ENCODE measurements around the gene A2M. TPM values are rescaled to one million over a fixed set of nuclear protein-coding genes. Genes with fewer than 3 reads are reported as not detected.
A peak's percentile ranks its signal among the peaks of the same experiment; 100 is the strongest.

A2M gene
- total and polyA plus RNA-seq, 2 of the 13 experiments (the other 11 are each of a cell fraction or from before 2014, with no cell fraction given), result 2,807 to 6,551 TPM

DNA sequence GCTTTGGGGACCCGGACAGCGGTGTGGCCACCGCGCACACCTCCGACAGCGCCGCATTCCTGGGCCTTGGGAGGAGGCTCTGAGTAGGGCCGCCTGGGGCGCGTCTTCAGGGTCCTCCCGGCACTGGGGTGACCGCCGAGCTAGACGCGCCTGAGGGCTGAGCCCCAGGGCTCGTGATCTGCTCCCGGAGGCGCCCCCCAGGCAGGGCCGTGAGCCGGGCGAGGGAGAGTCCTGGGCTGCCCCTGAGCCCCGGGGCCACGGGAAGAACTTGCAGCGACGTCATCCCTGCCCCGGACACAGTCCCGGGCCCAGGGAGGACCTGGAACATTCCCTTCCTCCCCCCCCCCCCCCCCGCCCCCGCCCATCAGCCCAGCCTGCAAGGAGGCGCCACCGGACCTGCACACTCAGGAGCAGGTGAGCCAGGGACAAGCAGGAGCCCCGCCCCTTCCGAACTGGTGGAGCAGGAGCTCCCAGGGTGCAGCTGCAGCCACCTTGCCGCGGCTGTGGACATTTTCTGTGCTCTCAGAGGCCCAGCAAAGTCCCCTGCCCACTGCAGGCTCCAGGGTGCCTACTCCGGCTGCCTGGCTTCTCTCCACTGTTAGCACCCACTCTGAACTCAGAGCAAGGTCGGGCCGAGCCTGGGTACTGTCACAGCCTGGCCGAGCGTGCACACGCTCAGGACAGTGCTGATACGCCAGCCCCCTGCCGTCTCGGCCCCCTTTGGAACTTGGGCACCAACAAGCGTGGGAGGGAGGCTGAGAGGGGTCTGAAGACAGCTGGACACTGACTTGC lies 50.7 kb downstream of the A2M start (continued):
- TF ChIP-seq, protein P1, sequence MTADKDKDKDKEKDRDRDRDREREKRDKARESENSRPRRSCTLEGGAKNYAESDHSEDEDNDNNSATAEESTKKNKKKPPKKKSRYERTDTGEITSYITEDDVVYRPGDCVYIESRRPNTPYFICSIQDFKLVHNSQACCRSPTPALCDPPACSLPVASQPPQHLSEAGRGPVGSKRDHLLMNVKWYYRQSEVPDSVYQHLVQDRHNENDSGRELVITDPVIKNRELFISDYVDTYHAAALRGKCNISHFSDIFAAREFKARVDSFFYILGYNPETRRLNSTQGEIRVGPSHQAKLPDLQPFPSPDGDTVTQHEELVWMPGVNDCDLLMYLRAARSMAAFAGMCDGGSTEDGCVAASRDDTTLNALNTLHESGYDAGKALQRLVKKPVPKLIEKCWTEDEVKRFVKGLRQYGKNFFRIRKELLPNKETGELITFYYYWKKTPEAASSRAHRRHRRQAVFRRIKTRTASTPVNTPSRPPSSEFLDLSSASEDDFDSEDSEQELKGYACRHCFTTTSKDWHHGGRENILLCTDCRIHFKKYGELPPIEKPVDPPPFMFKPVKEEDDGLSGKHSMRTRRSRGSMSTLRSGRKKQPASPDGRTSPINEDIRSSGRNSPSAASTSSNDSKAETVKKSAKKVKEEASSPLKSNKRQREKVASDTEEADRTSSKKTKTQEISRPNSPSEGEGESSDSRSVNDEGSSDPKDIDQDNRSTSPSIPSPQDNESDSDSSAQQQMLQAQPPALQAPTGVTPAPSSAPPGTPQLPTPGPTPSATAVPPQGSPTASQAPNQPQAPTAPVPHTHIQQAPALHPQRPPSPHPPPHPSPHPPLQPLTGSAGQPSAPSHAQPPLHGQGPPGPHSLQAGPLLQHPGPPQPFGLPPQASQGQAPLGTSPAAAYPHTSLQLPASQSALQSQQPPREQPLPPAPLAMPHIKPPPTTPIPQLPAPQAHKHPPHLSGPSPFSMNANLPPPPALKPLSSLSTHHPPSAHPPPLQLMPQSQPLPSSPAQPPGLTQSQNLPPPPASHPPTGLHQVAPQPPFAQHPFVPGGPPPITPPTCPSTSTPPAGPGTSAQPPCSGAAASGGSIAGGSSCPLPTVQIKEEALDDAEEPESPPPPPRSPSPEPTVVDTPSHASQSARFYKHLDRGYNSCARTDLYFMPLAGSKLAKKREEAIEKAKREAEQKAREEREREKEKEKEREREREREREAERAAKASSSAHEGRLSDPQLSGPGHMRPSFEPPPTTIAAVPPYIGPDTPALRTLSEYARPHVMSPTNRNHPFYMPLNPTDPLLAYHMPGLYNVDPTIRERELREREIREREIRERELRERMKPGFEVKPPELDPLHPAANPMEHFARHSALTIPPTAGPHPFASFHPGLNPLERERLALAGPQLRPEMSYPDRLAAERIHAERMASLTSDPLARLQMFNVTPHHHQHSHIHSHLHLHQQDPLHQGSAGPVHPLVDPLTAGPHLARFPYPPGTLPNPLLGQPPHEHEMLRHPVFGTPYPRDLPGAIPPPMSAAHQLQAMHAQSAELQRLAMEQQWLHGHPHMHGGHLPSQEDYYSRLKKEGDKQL (CRISPR knock-in tag; IDR thresholded peaks at IDR 0.05; ENCODE audit: low read depth), result 0 out of 2 replicates have a peak, but pooled peaks have one; percentile 4
- TF ChIP-seq, protein P2, sequence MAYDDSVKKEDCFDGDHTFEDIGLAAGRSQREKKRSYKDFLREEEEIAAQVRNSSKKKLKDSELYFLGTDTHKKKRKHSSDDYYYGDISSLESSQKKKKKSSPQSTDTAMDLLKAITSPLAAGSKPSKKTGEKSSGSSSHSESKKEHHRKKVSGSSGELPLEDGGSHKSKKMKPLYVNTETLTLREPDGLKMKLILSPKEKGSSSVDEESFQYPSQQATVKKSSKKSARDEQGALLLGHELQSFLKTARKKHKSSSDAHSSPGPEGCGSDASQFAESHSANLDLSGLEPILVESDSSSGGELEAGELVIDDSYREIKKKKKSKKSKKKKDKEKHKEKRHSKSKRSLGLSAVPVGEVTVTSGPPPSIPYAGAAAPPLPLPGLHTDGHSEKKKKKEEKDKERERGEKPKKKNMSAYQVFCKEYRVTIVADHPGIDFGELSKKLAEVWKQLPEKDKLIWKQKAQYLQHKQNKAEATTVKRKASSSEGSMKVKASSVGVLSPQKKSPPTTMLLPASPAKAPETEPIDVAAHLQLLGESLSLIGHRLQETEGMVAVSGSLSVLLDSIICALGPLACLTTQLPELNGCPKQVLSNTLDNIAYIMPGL (CRISPR knock-in tag; IDR thresholded peaks at IDR 0.05; ENCODE audit: borderline replicate concordance in 1 of 2, low read depth in 1 of 2), result peak; percentile 31 to 40; a peak in 2 of 4 replicates
- TF ChIP-seq BRD4 (CRISPR knock-in tag; IDR thresholded peaks at IDR 0.05) (peak; percentile 42; the same call in 1 of the 2 replicates), TBX3 (IDR thresholded peaks at IDR 0.05; ENCODE audit: borderline replicate concordance) (peak; percentile 10; the same call in 1 of the 2 replicates), KMT2B (CRISPR knock-in tag; IDR thresholded peaks at IDR 0.05) (no peak), ZKSCAN8 (CRISPR knock-in tag; IDR thresholded peaks at IDR 0.05; ENCODE audit: borderline replicate concordance) (no peak), SAP130 (CRISPR knock-in tag; IDR thresholded peaks at IDR 0.05; ENCODE audit: low read depth) (peak; percentile 57), RFX5 (IDR thresholded peaks at IDR 0.05; ENCODE audit: low read depth, low read length) (no peak), KLF11 (CRISPR knock-in tag; IDR thresholded peaks at IDR 0.05) (no peak; the same call in 1 of the 2 replicates), ZNF20 (CRISPR knock-in tag; IDR thresholded peaks at IDR 0.05) (no peak), FOXC1 (CRISPR knock-in tag; IDR thresholded peaks at IDR 0.05; ENCODE audit: borderline replicate concordance) (no peak), XRCC5 (optimal IDR thresholded peaks at IDR 0.05; ENCODE audit: low read length) (peak; percentile 12), RAD51 (IDR thresholded peaks at IDR 0.05; ENCODE audit: borderline replicate concordance) (no peak), YEATS4 (CRISPR knock-in tag; IDR thresholded peaks at IDR 0.05; ENCODE audit: borderline replicate concordance) (peak; percentile 80), SNRNP70 (IDR thresholded peaks at IDR 0.05; ENCODE audit: low read depth, low read length) (0 out of 2 replicates have a peak, but pooled peaks have one; percentile 78), ZNF17 (CRISPR knock-in tag; IDR thresholded peaks at IDR 0.05) (no peak), ZNF709 (CRISPR knock-in tag; IDR thresholded peaks at IDR 0.05) (0 out of 2 replicates have a peak, but pooled peaks have one; percentile 2), GATA4 (IDR thresholded peaks at IDR 0.05; ENCODE audit: borderline replicate concordance, low read depth) (no peak), EZH2 (conservative IDR thresholded peaks at IDR 0.05; ENCODE audit: low read depth, low read length) (no peak), HCFC1 (IDR thresholded peaks at IDR 0.05; ENCODE audit: low read depth, low read length) (no peak), RCOR2 (CRISPR knock-in tag; IDR thresholded peaks at IDR 0.05) (no peak), NR2C2 (CRISPR knock-in tag; IDR thresholded peaks at IDR 0.05; ENCODE audit: borderline replicate concordance) (peak; percentile 97)
- TF ChIP-seq, protein P3, sequence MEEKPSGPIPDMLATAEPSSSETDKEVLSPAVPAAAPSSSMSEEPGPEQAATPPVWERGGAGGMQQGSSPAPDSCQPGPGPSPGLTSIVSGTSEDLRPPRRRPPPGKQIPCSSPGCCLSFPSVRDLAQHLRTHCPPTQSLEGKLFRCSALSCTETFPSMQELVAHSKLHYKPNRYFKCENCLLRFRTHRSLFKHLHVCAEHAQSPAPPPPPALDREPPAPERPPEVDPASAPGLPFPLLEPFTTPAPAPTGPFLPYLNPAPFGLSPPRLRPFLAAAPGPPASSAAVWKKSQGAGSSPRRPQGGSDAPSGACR (CRISPR knock-in tag; IDR thresholded peaks at IDR 0.05), result 0 out of 2 replicates have a peak, but pooled peaks have one; percentile 74

All from HepG2 (cell line).